Testis (tissue), 2 donors: ENCODE measurements around the gene BACH2.

Experiments
- POLR2A ChIP-seq: fragments of 450-650 bp; IDR thresholded peaks from one replicate; pipeline ENCODE4 v1.6.1; 2017; ENCODE audit warnings: antibody characterized with exemption, mild to moderate bottlenecking, moderate library complexity
- TF ChIP-seq, protein P1 (sequence below), 3 experiments: fragments of 450-650 bp in 2 of 3; fragments of 200-600 bp in 1 of 3; sonication (generic) in 1 of 3; IDR thresholded peaks; one replicate each; pipeline ENCODE4 v1.5.1; 2016 to 2019; ENCODE audit warnings: antibody characterized with exemption in 3 of 3, mild to moderate bottlenecking in 2 of 3, moderate library complexity in 1 of 3

DNA sequence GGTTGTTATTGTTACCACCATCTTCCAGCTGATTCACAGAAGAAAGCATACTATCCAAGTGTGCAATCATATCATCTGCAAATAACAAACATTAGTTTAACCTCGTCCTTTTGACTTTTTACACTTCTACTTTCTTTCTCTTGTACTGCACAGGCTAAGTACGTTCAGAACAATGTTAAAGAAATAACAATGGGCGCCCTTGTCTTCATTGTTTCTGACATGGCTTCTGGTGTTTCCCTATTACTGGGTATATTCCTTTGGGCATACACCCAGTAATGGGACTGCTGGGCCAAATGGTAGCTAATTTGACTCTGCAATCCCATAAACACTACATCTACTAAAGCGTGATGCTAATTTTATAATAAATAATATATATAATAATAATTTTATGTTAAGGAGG, 255.7 kb downstream of the BACH2 start:
- TF ChIP-seq POLR2A, result no peak
- TF ChIP-seq, protein P1, sequence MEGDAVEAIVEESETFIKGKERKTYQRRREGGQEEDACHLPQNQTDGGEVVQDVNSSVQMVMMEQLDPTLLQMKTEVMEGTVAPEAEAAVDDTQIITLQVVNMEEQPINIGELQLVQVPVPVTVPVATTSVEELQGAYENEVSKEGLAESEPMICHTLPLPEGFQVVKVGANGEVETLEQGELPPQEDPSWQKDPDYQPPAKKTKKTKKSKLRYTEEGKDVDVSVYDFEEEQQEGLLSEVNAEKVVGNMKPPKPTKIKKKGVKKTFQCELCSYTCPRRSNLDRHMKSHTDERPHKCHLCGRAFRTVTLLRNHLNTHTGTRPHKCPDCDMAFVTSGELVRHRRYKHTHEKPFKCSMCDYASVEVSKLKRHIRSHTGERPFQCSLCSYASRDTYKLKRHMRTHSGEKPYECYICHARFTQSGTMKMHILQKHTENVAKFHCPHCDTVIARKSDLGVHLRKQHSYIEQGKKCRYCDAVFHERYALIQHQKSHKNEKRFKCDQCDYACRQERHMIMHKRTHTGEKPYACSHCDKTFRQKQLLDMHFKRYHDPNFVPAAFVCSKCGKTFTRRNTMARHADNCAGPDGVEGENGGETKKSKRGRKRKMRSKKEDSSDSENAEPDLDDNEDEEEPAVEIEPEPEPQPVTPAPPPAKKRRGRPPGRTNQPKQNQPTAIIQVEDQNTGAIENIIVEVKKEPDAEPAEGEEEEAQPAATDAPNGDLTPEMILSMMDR (IDR thresholded peaks at IDR 0.05), result no peak
